Activated CD4-positive, alpha-beta T cell treated with anti-CD3 and anti-CD28 coated beads, Interleukin-2, amount 50 U/mL, for 1 hour (primary cell): ENCODE data around the gene ZC3H11A.
"Not testable (repeated sequence)": the region's sequence is repeated elsewhere in the genome, so short reads cannot be mapped to it uniquely, and the experiment has no call there.

Experiments used
- DNase-seq: peaks from one replicate; pipeline ENCODE4 v3.0.0-alpha.2; 2020

The ZC3H11A gene

DNA sequence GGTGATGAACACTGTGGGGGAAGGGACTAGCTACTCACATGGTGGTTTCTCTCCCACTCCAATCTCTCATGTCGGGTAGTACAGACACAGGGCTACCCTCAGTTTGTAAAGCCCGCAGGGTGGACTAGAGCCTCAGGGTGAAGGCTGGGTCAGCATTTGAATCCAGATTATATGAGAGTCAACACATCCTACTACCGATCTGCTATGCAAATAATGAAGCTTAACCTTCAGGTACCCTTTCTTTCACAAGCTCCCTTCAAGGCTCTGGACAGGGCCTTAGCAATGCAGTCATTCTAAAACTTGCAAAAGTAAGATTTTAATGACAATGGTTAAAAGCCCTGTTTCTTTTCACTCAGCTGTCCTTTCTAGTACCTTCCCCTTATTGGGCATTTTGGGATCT lies 5.5 kb upstream of the ZC3H11A start:
- DNase-seq: no peak

DNA sequence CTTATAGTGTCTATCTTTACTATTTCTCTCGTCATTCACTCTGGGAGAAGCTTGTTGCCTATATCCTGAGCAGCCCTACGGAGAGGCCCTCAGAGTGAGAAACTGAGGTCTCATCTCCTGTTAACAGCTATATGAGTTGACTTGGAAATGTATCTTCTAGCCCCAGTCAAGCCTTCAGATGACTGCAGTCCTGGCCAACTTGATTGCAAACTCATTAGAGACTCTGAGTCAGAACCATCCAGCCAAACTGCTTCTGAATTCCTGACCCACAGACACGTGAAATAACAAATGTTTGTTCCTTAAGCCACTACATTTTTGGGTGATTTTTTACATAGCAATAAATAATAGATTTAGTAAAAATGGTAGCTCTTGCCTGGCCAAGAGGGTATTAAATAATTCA lies 3.9 kb upstream of the ZC3H11A start:
- no peak for DNase-seq

DNA sequence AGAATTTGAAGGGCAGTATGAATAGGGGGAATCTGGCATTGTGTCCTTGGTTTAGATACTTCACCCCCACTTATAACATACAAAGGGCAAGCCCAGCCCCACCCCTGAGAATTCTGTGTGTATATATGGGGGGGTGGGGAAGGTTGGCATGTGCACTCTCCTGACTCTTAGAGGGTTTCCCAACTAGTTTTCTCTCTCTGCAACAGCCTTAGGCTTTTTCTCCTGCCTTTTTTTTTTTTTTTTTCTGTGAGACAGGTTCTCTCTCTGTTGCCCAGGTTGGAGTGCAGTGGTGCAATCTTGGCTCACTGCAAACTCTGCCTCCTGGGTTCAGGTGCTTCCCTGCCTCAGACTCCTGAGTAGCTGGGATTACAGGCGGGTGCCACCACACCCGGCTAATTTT lies 2.9 kb upstream of the ZC3H11A start:
- no peak for DNase-seq

DNA sequence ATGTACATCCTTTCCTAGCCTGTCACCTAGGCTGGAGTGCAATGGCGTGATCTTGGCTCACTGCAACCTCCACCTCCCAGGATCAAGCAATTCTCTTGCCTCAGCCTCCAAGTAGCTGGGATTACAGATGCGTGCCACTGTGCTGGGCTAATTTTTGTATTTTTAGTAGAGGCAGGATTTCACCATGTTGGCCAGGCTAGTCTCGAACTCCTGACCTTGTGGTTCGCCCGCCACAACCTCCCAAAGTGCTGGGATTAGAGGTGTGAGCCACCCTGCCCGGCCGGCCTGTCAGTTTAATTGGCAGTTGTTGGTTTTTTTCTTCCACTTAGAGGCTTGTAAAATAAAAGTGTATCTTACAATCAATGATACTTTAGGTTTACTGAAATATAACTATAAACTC lies 1.9 kb upstream of the ZC3H11A start:
- not testable (repeated sequence) for DNase-seq

DNA sequence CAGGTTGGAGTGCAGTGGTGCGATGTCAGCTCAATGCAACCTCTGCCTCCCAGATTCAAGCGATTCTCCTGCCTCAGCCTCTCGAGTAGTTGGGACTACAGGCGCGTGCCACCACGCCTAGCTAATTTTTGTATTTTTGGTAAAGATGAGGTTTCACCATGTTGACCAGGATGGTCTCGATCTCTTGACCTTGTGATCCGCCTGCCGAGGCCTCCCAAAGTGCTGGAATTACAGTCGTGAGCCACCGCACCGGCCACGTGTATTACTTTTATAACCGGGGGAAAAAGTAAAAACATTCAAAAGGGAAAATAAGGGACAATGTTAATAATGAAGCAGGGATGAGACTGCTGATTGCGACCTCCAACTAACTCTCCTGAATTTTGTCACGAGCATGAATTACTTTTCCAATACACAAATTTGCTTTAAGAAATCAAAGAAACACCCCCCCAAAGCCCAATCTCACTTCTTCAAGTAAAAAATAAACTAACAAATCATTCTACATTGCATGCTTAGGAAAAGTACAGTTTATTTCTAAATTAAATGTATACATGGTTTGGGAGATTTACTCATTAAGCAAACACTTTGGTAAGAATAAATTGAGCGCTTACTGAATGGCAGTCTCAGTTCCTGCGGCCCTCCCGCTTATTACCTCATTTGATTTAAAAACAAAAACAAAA lies 521 bp upstream of the ZC3H11A start:
- no peak for DNase-seq

DNA sequence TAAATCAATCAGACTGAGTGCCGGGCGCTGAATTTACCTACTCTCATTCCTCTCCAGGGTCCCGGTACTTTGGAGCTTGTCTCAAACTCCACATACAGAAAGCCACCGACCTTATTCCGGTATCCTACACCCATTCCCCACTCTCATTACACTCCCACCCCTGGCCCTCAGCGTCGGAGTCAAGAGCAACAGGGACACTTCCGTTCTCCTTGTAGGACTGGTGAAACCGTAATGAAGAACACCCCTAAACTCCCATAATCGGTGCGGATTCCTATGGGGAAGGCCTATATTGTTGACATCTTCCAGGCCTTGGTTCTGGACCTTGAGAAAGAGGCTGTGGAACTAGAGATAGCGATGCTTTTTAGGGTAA lies 798 bp downstream of the ZC3H11A start:
- DNase-seq: no peak

DNA sequence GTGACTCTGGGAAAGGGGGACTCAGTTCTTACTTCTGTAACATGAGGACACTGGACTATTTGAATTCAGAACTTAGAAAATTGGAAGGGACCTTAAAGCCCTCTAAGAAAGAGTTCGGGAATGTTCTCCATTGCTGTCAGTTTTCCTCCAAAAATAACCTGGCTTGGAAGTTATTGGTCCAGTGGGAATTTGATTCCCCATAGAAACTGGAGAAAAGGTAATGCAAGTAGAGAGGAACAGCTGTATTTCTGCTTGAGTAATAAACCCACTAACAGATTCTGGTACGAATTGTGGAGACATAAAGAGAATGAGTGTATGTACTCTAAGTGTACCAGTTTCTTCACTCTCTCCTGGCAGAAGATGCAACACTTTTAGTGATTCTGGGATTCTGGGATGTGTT lies 1.8 kb downstream of the ZC3H11A start:
- DNase-seq: no peak

DNA sequence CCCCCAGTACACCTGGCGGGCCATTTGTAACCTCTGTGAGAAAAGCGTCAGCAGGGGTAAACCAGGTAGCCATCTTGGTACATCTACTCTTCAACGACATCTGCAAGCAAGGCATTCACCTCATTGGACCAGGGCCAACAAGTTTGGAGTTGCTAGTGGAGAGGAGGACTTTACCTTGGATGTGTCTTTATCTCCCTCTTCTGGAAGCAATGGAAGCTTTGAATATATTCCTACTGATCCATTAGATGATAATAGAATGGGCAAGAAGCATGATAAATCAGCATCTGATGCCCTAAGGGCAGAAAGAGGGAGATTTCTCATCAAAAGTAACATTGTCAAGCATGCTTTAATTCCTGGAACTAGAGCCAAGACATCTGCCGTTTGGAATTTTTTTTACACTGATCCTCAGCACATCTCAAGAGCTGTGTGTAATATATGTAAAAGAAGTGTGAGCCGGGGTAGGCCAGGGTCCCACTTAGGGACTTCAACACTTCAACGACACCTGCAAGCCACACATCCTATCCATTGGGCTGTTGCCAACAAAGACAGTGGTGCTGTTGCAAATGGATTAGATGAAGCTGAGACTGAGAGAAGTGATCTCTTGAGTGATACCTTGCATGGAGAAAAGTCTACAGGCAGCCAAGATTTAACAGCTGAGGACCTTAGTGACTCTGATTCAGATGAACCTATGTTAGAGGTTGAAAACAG lies 2.7 kb downstream of the ZC3H11A start:
- DNase-seq: no peak

DNA sequence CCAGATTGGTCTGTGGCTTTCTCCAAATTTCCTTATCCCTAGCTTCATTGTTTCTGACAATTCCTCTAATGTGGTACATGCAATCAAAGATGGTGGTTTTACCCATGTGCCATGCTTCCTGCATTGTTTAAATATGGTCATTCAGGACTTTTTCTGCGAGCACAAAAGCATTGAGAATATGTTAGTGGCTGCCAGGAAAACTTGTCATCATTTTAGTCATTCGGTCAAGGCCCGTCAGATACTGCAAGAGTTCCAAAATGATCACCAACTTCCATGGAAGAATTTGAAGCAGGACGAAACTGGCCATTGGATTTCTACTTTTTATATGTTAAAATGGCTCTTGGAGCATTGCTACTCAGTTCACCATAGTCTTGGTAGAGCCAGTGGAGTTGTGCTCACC lies 3.7 kb downstream of the ZC3H11A start:
- DNase-seq: no peak

DNA sequence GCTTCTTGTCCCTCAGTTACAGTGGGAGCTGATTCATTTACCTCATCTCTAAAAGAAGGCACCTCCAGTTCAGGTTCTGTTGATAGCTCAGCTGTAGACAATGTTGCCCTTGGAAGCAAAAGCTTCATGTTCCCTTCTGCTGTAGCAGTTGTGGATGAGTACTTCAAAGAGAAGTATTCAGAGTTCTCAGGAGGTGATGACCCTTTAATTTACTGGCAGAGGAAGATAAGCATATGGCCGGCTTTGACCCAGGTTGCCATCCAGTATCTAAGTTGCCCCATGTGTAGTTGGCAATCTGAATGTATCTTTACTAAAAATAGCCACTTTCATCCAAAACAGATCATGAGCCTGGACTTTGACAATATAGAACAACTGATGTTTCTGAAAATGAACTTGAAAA lies 4.5 kb downstream of the ZC3H11A start:
- DNase-seq: no peak

DNA sequence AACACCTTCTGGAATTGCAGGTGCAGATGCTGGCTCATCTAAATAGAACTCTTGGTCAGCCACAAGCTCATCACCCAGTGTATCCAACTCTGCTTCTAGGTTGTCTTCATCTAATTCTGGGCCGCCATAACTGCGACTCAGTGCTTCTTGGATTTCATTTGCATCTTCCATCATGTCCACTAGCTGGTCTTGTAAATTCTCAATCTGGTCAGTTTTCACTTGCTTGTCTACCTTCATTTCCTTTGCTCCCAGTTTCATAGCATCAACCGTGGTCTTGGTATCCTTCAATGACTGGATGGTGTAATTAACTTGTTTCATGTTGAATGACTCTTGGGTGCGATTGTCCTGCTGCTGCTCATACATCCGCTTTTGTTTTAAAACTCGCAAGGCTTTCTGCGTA lies 10.3 kb downstream of the ZC3H11A start:
- no peak for DNase-seq

DNA sequence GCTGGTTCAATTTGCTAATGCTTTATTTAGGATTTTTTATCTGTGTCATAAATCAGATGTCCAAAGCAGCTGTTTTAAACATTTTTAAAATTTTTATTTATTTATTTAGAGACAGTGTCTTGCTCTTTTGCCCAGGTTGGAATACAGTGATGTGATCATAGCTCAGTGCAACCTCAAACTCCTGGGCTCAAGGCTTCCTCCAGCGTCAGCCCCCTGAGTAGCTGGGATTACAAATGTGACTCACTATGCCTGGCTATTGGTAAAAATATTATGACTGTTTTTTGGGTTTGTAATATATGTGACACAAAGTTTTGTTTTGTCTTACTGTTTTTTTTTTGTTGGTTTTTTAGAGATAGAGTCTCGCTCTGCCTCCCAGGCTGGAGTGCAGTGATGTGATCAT lies 11.8 kb downstream of the ZC3H11A start:
- DNase-seq: no peak

DNA sequence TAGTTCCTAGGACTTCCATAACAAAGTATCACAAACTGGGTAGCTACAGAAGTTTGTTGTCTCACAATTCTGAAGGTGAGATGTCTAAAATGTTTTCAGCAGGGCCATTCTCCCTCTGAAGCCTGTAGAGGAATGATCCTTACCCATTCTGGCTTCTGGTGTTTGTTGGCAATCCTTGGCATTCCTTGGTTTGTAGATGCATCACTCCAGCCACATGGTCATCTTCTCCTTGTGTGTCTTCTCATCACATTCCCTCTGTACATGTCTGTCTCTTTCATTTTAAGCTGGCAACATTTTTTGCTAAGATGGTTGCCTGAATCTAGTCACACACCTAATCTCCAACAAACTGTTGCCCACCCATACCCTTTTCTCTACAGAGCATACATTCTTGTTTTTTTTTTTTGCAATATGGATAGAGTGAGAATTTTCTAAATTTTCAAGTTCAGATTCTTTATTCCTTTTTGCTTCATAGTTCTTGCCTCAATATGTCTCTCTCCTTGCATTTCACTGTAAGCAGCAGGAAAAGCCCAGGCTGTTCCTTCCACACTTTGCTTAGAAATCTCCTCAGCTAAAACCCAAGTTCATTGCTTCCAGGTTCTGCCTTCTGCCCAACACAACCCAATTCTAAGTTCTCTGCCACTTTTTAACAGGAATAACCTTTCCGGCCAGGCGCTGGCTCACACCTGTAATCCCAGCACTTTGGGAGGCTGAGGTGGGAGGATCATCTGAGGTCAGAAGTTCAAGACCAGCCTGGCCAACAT lies 18.3 kb downstream of the ZC3H11A start:
- DNase-seq: no peak

DNA sequence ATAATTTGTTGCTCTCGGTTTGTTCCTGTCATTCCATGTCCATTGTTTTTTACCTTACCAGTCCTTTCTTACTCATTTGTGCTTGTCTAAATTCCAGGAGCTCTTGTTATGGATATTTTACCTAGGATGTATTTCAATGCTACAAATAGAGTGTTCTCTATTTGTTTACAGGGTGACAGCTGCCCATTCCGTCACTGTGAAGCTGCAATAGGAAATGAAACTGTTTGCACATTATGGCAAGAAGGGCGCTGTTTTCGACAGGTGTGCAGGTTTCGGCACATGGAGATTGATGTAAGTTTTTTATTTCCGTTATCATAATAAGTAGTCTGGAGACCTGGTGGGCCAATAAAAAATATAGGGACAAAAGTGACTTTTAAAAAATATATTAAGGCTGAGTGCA lies 23.0 kb downstream of the ZC3H11A start:
- DNase-seq: no peak

DNA sequence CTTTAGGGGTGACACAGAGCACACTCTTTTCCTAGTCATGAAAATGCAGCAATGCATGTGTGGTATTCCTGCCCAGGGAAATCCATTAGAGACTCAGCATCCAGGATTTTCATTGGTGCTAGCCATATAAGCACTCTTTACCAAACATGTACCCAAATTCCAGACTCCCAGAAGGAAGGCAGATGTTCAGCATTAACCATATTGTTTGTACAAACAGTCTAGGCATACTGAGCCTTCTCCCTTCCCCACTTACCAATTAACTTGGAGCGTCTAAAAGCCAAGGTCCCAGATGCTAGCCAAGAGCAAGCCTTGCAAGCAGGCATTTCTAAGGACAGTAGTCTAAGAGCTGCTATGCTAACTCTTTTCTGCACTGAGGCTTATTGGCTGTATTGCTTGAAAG lies 27.9 kb downstream of the ZC3H11A start:
- no peak for DNase-seq

DNA sequence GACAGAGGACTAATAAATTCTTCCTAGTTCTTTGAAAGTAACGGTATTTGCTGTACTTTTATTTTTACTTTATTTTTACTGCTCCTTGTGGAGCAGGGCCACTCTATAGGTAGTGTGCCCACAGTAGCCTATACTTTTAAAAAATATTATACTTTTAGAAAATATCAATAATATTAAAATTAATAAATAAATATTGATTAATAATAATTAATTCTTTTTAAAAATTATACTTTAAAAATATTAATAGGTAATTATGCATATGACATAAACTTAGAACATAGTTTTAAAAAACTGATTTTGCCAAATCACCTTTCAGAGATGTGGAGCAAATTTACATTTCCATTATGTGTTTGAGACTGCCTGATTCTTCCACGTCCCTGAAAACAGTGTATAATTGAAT lies 30.8 kb downstream of the ZC3H11A start:
- DNase-seq: no peak

DNA sequence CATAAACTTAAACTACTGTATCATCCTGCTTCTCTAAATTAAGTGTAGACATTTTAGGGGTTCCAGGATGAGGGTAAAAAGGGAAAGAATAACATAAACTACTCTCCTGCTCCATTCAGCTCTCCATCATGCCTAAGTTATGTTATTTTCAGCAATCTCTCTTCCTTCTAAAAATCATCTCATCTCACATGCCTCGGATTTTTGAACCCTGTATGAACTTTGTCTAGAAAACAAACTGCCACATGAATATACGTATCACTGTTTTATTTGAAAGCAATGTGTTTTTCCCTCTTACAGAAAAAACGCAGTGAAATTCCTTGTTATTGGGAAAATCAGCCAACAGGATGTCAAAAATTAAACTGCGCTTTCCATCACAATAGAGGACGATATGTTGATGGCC lies 32.6 kb downstream of the ZC3H11A start:
- DNase-seq: no peak

DNA sequence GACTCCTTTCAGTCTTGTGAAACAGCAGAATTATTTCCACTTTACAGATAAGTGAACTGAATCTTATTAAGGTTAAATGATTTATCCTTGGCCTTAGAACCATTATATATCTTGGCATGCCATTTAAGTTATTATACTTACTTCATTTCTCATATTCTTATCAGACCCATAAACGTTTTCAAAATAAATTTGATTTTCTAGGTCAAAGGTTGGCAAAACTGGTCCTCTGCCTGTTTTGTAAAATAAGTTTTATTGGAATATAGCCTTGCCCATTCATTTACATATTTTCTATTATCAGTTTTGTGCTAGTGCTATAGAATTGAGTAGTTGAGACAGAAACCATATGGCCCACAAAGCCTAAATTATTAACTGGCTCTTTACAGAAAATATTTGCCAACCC lies 33.1 kb downstream of the ZC3H11A start:
- no peak for DNase-seq

DNA sequence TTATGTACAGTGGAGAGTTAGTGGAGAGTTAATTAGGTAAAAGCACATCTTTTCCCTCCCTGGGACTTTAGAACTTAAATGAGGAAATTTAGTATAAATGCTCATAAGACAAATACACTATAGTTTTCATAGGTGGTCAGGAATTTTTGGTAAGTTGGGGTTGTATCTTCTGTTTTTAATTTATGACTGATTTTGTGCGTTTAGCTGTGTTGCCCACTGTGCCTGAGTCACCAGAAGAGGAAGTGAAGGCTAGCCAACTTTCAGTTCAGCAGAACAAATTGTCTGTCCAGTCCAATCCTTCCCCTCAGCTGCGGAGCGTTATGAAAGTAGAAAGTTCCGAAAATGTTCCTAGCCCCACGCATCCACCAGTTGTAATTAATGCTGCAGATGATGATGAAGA lies 33.8 kb downstream of the ZC3H11A start:
- DNase-seq: not testable (repeated sequence)

DNA sequence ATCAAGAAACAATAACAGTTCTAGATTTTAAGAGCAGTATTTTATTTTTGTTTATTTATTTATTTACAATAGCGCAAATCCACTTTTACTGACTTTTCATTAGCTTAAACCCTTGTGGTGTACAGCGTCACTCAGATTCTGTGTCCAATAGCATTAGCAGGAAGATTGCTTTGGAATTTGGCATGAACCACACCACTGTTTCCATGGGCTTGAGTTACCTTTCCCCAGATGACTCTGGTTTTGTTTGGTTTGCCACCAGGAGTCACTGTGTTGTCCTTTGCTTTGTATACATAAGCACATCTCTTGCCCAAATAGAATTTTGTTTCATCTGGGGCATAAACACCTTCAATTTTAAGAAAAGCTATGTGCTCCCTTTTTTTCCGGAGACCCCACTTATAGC lies 40.1 kb downstream of the ZC3H11A start:
- no peak for DNase-seq

DNA sequence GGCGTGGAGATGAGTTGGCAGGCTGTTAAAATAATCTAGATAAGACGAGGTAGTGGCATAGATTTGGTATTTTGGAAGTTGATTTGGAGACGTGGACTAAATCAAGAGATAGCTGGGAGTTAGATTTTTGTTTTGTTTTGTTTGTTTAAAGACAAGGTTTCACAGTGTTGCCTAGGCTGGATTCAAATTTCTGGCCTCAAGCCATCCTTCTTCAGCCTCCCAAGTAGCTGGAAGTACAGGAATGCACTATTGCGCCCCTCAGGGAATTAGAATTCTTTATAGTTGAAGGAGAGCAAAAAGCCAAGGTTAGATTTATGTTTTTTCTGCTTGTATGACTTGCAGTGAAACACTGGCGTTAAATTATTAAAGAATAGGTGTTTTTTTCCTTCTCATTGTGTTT lies 43.7 kb downstream of the ZC3H11A start:
- no peak for DNase-seq

DNA sequence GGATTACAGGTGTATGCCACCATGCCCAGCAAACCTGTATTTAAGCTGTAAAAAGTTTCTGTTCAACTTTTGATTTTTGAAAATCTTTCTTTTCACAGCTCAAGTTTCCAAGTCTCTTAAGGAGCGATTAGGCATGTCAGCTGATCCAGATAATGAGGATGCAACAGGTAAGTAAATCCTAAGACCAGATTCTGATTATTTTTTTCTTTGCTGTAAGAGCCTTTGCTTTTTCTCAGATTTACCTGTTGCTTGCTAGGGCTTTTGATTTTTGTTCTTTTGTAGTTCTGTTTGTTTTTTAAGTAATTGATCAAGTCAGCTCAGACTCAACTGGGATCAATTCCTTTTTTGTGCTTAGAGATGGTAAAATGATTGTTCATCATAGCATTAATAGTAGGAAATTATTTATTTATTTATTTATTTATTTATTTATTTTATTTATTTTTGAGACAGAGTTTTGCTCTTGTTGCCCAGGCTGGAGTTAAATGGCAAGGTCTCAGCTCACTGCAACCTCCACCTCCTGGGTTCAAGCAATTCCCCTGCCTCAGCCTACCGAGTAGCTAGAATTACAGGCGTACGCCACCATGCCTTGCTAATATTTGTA lies 44.9 kb downstream of the ZC3H11A start:
- no peak for DNase-seq

DNA sequence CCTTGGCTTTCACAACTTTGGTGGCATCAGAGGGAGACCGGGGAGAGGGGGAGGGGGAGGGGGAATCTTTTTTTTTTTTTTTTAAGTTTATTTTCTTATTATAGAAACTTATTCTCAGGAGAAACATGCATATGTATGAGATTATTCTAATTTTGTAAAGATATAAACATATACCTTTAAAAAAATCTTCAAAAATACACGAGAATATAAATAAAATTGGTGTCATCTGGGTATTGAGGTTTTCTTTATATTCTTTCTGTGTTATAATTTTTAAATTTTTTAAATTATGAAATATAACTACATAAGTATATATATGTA lies 47.1 kb downstream of the ZC3H11A start:
- DNase-seq: no peak

DNA sequence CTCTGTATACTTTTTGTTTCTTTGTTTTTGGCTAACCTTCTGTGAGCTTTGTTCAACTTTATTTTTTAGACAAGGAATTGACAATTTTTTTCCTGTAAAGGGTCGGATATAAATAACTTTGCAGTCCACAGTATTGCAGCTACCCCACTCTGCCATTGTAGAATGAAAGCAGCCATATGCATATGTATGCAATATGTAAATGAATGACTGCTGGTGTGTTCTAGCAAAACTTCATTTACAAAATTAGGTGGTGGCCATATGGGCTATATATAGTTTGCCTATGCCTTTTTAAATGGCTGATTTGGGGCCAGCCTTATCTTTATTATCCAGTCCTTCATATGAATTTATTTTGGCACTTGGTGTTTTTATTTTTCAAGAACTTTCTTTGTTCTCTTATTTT lies 48.0 kb downstream of the ZC3H11A start:
- DNase-seq: no peak
